Type B pancreatic cell (in vitro differentiated cells): ENCODE results near the gene CCDC12. TPM values are rescaled to one million over a fixed set of nuclear protein-coding genes. Genes with fewer than 3 reads are reported as not detected.
A peak's percentile ranks its signal among the peaks of the same experiment; 100 is the strongest.

Experiments
- DNase-seq: peaks from one replicate; pipeline ENCODE4 v3.0.0; 2021; ENCODE audit warnings: mixed read lengths; ENCODE audit not compliant: unreplicated experiment; ENCODE audit errors: extremely low spot score
- H3K27ac Mint-ChIP-seq: 2 replicates; pipeline ENCODE4 v1.8.0; 2021; ENCODE audit warnings: mild to moderate bottlenecking, mixed read lengths
- H3K27me3 Mint-ChIP-seq: 2 replicates; pipeline ENCODE4 v1.8.0; 2021; ENCODE audit warnings: mixed read lengths
- H3K36me3 Mint-ChIP-seq: 2 replicates; pipeline ENCODE4 v1.8.0; 2021; ENCODE audit warnings: mixed read lengths
- H3K4me1 Mint-ChIP-seq: one replicate; pipeline ENCODE4 v1.8.0; 2021; ENCODE audit warnings: mixed read lengths; ENCODE audit not compliant: unreplicated experiment
- H3K4me3 Mint-ChIP-seq: 2 replicates; pipeline ENCODE4 v1.8.0; 2021; ENCODE audit warnings: mild to moderate bottlenecking, mixed read lengths
- H3K9me3 Mint-ChIP-seq: 2 replicates; pipeline ENCODE4 v1.8.0; 2021; ENCODE audit warnings: mixed read lengths
- total RNA-seq: library from RNA; stranded (reverse); gene quantifications from 2 replicates; pipeline ENCODE4 v1.2.1, GENCODE V29; 2021; ENCODE audit warnings: low replicate concordance
- TF ChIP-seq, protein P1 (sequence below): fragments of 200-600 bp; sonication (generic); conservative IDR thresholded peaks from 2 replicates; pipeline ENCODE4 v1.5.0; 2021; ENCODE audit warnings: antibody characterized with exemption, mild to moderate bottlenecking

The CCDC12 gene
- total RNA-seq, 1 donor from 2014 or later = 46.7 TPM

DNA sequence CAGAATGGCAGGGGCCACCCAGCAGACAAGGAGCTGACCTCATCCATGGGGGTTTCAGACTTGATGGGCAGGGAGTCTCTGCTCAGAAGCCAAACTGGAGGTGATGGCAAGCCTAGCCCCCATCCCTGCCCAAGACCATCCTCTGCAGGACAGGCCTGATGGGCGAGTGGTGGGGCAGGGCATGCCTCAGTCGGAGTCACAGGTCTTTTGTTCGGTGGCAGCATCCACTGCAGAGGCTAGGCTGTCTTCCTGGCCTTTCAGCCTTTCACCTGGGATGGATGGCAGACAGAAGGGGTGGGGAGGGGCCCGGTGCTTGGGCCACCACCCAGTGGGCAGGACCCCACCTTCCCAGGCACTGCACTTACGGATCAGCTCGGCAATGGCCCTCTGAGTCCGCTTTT lies 54.7 kb downstream of the CCDC12 start:
- TF ChIP-seq, protein P1, sequence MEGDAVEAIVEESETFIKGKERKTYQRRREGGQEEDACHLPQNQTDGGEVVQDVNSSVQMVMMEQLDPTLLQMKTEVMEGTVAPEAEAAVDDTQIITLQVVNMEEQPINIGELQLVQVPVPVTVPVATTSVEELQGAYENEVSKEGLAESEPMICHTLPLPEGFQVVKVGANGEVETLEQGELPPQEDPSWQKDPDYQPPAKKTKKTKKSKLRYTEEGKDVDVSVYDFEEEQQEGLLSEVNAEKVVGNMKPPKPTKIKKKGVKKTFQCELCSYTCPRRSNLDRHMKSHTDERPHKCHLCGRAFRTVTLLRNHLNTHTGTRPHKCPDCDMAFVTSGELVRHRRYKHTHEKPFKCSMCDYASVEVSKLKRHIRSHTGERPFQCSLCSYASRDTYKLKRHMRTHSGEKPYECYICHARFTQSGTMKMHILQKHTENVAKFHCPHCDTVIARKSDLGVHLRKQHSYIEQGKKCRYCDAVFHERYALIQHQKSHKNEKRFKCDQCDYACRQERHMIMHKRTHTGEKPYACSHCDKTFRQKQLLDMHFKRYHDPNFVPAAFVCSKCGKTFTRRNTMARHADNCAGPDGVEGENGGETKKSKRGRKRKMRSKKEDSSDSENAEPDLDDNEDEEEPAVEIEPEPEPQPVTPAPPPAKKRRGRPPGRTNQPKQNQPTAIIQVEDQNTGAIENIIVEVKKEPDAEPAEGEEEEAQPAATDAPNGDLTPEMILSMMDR = no peak
- Mint-ChIP-seq H3K4me3 (no peak overlapping the region), H3K27ac (no peak overlapping the region)

DNA sequence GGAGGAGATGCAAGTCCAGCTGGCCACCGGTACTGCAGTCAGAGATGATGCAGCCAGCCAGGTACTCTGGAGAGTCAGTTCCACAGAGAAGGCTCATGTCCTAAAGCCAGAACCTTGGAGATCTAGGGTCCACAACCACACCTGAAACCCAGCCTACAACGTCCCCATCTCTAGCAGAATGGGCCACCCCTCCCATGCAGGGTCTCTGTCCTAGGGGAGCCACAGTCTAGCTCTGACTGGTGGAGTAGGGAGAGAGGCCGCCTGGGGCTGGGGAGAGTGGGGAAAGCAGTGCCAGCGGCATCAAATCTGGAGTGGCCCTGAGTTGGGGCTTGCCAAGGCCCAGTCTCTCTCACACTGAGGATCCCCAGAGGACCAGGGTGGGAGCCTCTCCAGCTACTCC lies 55.5 kb downstream of the CCDC12 start:
- no peak overlapping the region for H3K27ac Mint-ChIP-seq
- no peaks in the 10 kb centered on the region for H3K27me3 Mint-ChIP-seq
- H3K4me3 Mint-ChIP-seq = no peak overlapping the region
- TF ChIP-seq, protein P1 = no peak
- DNase-seq = no peak
- H3K4me1 Mint-ChIP-seq = no peaks in the 10 kb centered on the region
- peaks cover 39% of the 10 kb centered on the region for H3K36me3 Mint-ChIP-seq
- H3K9me3 Mint-ChIP-seq = peaks cover 4% of the 10 kb centered on the region

More for the DNA sequence above, 54.7 kb downstream of the CCDC12 start:
- DNase-seq = no peak
- Mint-ChIP-seq H3K9me3 (peaks cover 4% of the 10 kb centered on the region), H3K27me3 (no peaks in the 10 kb centered on the region), H3K4me1 (no peaks in the 10 kb centered on the region), H3K36me3 (peaks cover 34% of the 10 kb centered on the region)

DNA sequence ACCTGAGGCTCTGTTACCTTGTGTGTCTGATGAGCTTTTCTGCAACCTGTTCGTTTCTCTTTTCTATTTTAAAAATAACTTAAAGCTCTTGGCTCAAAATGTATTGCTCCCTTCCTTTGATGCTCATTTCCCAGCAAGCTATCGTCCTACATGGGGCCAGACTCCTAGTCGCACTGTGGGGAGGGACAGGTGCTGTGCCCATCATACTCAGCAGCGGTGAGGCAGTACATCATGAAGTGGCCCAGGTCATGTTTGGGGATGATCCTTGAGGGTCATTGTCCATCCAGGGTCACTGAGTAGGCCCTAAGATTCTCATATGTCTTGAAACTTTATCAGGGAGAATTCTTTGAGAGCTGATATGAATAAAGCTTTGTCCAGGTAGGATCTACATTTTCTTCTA lies 57.9 kb downstream of the CCDC12 start:
- H3K4me1 Mint-ChIP-seq = no peaks in the 10 kb centered on the region

DNA sequence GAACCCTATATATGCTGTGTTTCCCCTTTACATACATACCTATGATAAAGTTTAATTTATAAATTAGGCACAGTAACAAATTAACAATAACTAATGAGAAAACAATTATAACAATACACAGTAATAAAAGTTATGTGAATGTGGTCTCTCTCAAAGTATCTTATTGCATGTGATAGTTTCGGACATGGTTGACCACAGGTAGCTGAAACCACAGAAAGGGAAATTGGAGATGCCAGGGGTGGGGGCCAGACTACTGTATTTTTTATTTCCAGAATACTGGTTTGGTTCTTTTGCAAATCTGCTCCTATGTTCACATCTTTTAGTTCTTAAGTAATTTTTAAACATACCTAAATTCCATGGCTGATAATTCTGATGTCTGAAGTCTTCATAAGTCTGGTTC lies 58.3 kb downstream of the CCDC12 start:
- no peak for DNase-seq
- Mint-ChIP-seq H3K36me3 (peaks cover 36% of the 10 kb centered on the region), H3K27me3 (no peaks in the 10 kb centered on the region), H3K27ac (no peak overlapping the region), H3K9me3 (peaks cover 4% of the 10 kb centered on the region), H3K4me3 (no peak overlapping the region), H3K4me1 (no peaks in the 10 kb centered on the region)
- TF ChIP-seq, protein P1 = no peak

More for the DNA sequence above, 57.9 kb downstream of the CCDC12 start:
- Mint-ChIP-seq H3K36me3 (peaks cover 39% of the 10 kb centered on the region), H3K27me3 (no peaks in the 10 kb centered on the region), H3K27ac (no peak overlapping the region), H3K4me3 (no peak overlapping the region), H3K9me3 (peaks cover 4% of the 10 kb centered on the region)
- TF ChIP-seq, protein P1 = no peak
- DNase-seq = no peak

DNA sequence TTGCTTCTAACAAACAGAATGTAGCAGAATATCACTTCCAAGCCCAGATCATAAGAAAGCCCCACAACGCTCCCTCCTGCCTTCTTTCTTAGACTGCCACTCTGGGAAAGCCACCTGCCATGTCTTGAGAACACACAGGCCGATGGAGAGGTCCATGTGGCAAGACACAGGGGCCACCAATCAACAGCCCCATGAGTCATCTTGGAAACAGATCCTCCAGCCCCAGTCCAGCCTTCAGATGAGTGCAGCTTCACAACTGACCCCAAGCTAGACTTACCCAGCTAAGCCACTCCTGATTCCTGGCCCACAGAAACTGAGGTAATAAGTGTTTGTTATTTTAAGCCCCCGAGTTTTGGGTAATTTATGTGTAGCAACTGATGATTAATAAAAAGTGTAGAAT lies 59.3 kb downstream of the CCDC12 start:
- H3K4me1 Mint-ChIP-seq = no peaks in the 10 kb centered on the region
- H3K27me3 Mint-ChIP-seq = no peaks in the 10 kb centered on the region
- DNase-seq = no peak
- H3K27ac Mint-ChIP-seq = peak overlapping the region; percentile 8
- TF ChIP-seq, protein P1 = no peak
- no peak overlapping the region for H3K4me3 Mint-ChIP-seq
- H3K36me3 Mint-ChIP-seq = peaks cover 36% of the 10 kb centered on the region
- peaks cover 4% of the 10 kb centered on the region for H3K9me3 Mint-ChIP-seq

DNA sequence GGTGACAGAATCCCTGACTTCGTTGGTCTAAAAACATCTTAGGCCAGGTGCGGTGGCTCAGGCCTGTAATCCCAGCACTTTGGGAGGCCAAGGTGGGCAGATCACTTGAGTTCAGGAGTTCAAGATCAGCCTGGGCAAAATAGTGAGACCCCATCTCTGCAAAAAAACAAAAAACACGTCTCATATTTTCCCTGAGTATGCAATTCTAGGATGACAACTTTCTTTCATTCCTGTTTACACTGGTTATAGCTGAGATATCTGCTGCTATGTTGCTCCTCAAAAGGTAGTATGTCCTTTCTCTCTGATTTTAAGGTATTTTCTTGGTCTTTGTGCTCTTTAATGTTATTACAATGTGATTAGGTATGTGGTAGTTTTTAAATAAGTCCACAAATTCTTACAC lies 59.7 kb downstream of the CCDC12 start:
- Mint-ChIP-seq H3K9me3 (peaks cover 4% of the 10 kb centered on the region), H3K27me3 (no peaks in the 10 kb centered on the region), H3K27ac (peak overlapping the region; percentile 8), H3K36me3 (peaks cover 36% of the 10 kb centered on the region), H3K4me3 (no peak overlapping the region), H3K4me1 (no peaks in the 10 kb centered on the region)
- TF ChIP-seq, protein P1 = no peak
- DNase-seq = no peak
